IMR-90 (cell line): Measurements from ENCODE around the gene MX1. TPM values are rescaled to one million over a fixed set of nuclear protein-coding genes. Genes with fewer than 3 reads are reported as not detected.

Source experiments
- ATAC-seq: fragments of 200-7000 bp; cut with Tn5 transposase; 2 replicates; pipeline ENCODE4 v1.9.1; 2020; ENCODE audit warnings: low read depth, mild to moderate bottlenecking, moderate library complexity
- BruUV-seq: library from RNA; stranded (reverse); fragments of 400-500 nt; replicated peaks from 2 replicates; lab custom pipeline; 2021; lab: Mats Ljungman, UMichigan
- CTCF ChIA-PET: fragments of 300-600 bp; formaldehyde crosslinking; extraction: SDS; loops from one replicate; lab custom pipeline; 2021; ENCODE audit warnings: antibody characterized with exemption; lab: Yijun Ruan, JAX
- POLR2A ChIA-PET: fragments of 300-600 bp; sonication (Branson Sonifier 250); formaldehyde crosslinking; loops from one replicate; lab custom pipeline; 2022; ENCODE audit warnings: antibody characterized with exemption; ENCODE audit not compliant: unreplicated experiment; lab: Charles Lee
- DNase-seq: peaks from one replicate; pipeline ENCODE4 v3.0.0; 2013
- H2AFZ ChIP-seq: replicated peaks from 2 replicates; pipeline ENCODE3; 2013; ENCODE audit warnings: low read length, mild to moderate bottlenecking; ENCODE audit not compliant: poor library complexity
- H2AK5ac ChIP-seq: 2 replicates; pipeline ENCODE4 v1.6.1; 2013; ENCODE audit warnings: low read depth, low read length, inconsistent platforms
- H2AK9ac ChIP-seq: replicated peaks from 2 replicates; pipeline ENCODE3; 2013; ENCODE audit warnings: mild to moderate bottlenecking, low read depth, low read length, moderate library complexity; ENCODE audit not compliant: poor library complexity
- H2BK120ac ChIP-seq: 2 replicates; pipeline ENCODE4 v1.6.1; 2013; ENCODE audit warnings: low read depth, low read length, inconsistent platforms
- H2BK15ac ChIP-seq: 3 replicates; pipeline ENCODE4 v1.6.1; 2013; ENCODE audit warnings: low read depth, low read length, inconsistent platforms
- H2BK20ac ChIP-seq: 2 replicates; pipeline ENCODE4 v1.6.1; 2013; ENCODE audit warnings: low read depth, mild to moderate bottlenecking, inconsistent platforms, low read length, moderate library complexity
- H2BK5ac ChIP-seq: 2 replicates; pipeline ENCODE4 v1.6.1; 2013; ENCODE audit warnings: mild to moderate bottlenecking, low read depth, low read length, inconsistent platforms; ENCODE audit not compliant: poor library complexity, severe bottlenecking
- H3K14ac ChIP-seq: replicated peaks from 2 replicates; pipeline ENCODE4 v1.6.1; 2013; ENCODE audit warnings: low read depth, low read length, inconsistent platforms
- H3K18ac ChIP-seq: 2 replicates; pipeline ENCODE4 v1.6.1; 2013; ENCODE audit warnings: low read depth, low read length, control low read depth
- H3K23ac ChIP-seq: 2 replicates; pipeline ENCODE4 v1.6.1; 2013; ENCODE audit warnings: low read depth, low read length, inconsistent platforms
- H3K27ac ChIP-seq: 2 replicates; pipeline ENCODE4 v1.5.1; 2013; ENCODE audit warnings: mild to moderate bottlenecking, control low read depth, low read length; ENCODE audit not compliant: insufficient read depth
- H3K27me3 ChIP-seq: 2 replicates; pipeline ENCODE4 v1.6.1; 2013; ENCODE audit warnings: low read length; ENCODE audit not compliant: control insufficient read depth, insufficient read depth
- H3K36me3 ChIP-seq: 2 replicates; pipeline ENCODE4 v1.6.1; 2013; ENCODE audit warnings: low read length, mixed read lengths; ENCODE audit not compliant: control insufficient read depth, insufficient read depth
- H3K4ac ChIP-seq: 2 replicates; pipeline ENCODE4 v1.6.1; 2013; ENCODE audit warnings: low read depth, low read length, inconsistent platforms
- H3K4me1 ChIP-seq: 2 replicates; pipeline ENCODE4 v1.6.1; 2013; ENCODE audit warnings: low read length, mixed read lengths; ENCODE audit not compliant: control insufficient read depth, insufficient read depth
- H3K4me2 ChIP-seq: 2 replicates; pipeline ENCODE4 v1.6.1; 2013; ENCODE audit warnings: low read depth, mild to moderate bottlenecking, control low read depth, low read length, moderate library complexity
- H3K4me3 ChIP-seq: 2 replicates; pipeline ENCODE4 v1.5.1; 2013; ENCODE audit warnings: low read depth, mild to moderate bottlenecking, control low read depth, low read length, moderate library complexity; ENCODE audit not compliant: insufficient read depth
- H3K56ac ChIP-seq: 2 replicates; pipeline ENCODE4 v1.6.1; 2013; ENCODE audit warnings: low read length, inconsistent platforms; ENCODE audit not compliant: insufficient read depth; ENCODE audit errors: extremely low read depth
- H3K79me1 ChIP-seq, 2 experiments: 2 replicates each; pipeline ENCODE4 v1.6.1; 2013; ENCODE audit warnings: low read length in 2 of 2, inconsistent platforms in 1 of 2, low read depth in 1 of 2
- H3K9ac ChIP-seq: 2 replicates; pipeline ENCODE4 v1.6.1; 2013; ENCODE audit warnings: low read depth, low read length, control low read depth
- H3K9me1 ChIP-seq: 2 replicates; pipeline ENCODE4 v1.6.1; 2013; ENCODE audit warnings: low read length, inconsistent platforms; ENCODE audit not compliant: insufficient read depth
- H3K9me3 ChIP-seq: 2 replicates; pipeline ENCODE4 v1.6.1; 2013; ENCODE audit warnings: low read length; ENCODE audit not compliant: control insufficient read depth, insufficient read depth
- H4K20me1 ChIP-seq: 2 replicates; pipeline ENCODE4 v1.6.1; 2013; ENCODE audit warnings: low read length, inconsistent platforms; ENCODE audit not compliant: insufficient read depth
- H4K5ac ChIP-seq: 2 replicates; pipeline ENCODE4 v1.6.1; 2013; ENCODE audit warnings: mild to moderate bottlenecking, low read depth, low read length, control low read depth
- H4K8ac ChIP-seq, 2 experiments: 2 replicates each; pipeline ENCODE4 v1.6.1; 2013; ENCODE audit warnings: low read depth in 2 of 2, low read length in 2 of 2, control low read depth in 1 of 2, inconsistent platforms in 1 of 2
- H4K91ac ChIP-seq: 2 replicates; pipeline ENCODE4 v1.6.1; 2013; ENCODE audit warnings: low read depth, low read length, inconsistent platforms; ENCODE audit not compliant: insufficient read depth
- BHLHE40 ChIP-seq: fragments of 150-350 bp; IDR thresholded peaks from 2 replicates; pipeline ENCODE4 v1.6.1; 2016; ENCODE audit warnings: mild to moderate bottlenecking, low read depth, low read length
- CEBPB ChIP-seq: IDR thresholded peaks from 2 replicates; pipeline ENCODE4 v1.6.1; 2012; ENCODE audit warnings: low read depth, low read length, improper control_type of control experiment
- CTCF ChIP-seq: conservative IDR thresholded peaks from 2 replicates; pipeline ENCODE4 v1.5.1; 2012; ENCODE audit warnings: mild to moderate bottlenecking, low read depth, low read length, improper control_type of control experiment
- FOS ChIP-seq: fragments of 150-350 bp; IDR thresholded peaks from 2 replicates; pipeline ENCODE4 v1.6.1; 2016; ENCODE audit warnings: low read depth, low read length
- MAFK ChIP-seq: IDR thresholded peaks from 2 replicates; pipeline ENCODE4 v1.6.1; 2012; ENCODE audit warnings: low read depth, low read length, improper control_type of control experiment
- MAZ ChIP-seq: IDR thresholded peaks from 2 replicates; pipeline ENCODE4 v1.6.1; 2012; ENCODE audit warnings: low read depth, mild to moderate bottlenecking, low read length, improper control_type of control experiment, moderate library complexity, borderline replicate concordance
- MXI1 ChIP-seq: IDR thresholded peaks from 2 replicates; pipeline ENCODE4 v1.6.1; 2012; ENCODE audit warnings: low read depth, mild to moderate bottlenecking, low read length, moderate library complexity, borderline replicate concordance
- NFE2L2 ChIP-seq: fragments of 150-350 bp; IDR thresholded peaks from 2 replicates; pipeline ENCODE4 v1.6.1; 2016; ENCODE audit warnings: low read depth, mild to moderate bottlenecking, low read length
- POLR2A ChIP-seq: IDR thresholded peaks from 2 replicates; pipeline ENCODE4 v1.6.1; 2012; ENCODE audit warnings: mild to moderate bottlenecking, low read depth, low read length
- RCOR1 ChIP-seq: IDR thresholded peaks from 2 replicates; pipeline ENCODE4 v1.6.1; 2012; ENCODE audit warnings: mild to moderate bottlenecking, low read length, improper control_type of control experiment; ENCODE audit not compliant: insufficient replicate concordance
- SMC3 ChIP-seq: fragments of 150-350 bp; IDR thresholded peaks from 2 replicates; pipeline ENCODE4 v1.6.1; 2016; ENCODE audit warnings: low read depth, mild to moderate bottlenecking, antibody characterized with exemption, low read length, moderate library complexity
- WGBS, 2 experiments: methylation state at CpG; one replicate each; pipeline versions ENCODE4 v1.1.5 to v1.1.7; 2013; ENCODE audit warnings: missing lambda C conversion rate in 2 of 2; ENCODE audit not compliant: insufficient read length in 1 of 2; ENCODE audit errors: extremely low coverage in 2 of 2; 5-methylcytosine and 5-hydroxymethylcytosine counted together
- dilution Hi-C: fragments of 300-500 bp; cut with HindIII; formaldehyde crosslinking; loops from one replicate; pipeline ENCODE4 v1.14.3; 2018; ENCODE audit warnings: low sequenced_read_pairs; ENCODE audit not compliant: unreplicated experiment
- in situ Hi-C: fragments of 300-500 bp; cut with MboI; formaldehyde crosslinking; loops from 3 replicates; pipeline ENCODE4 v1.14.3; 2019; ENCODE audit warnings: low sequenced_read_pairs, inconsistent platforms, mixed read lengths
- intact Hi-C: fragments of 100-400 bp; cut with micrococcal nuclease; formaldehyde crosslinking; loops from 2 replicates; pipeline ENCODE4 v1.10.0; 2022
- polyA plus RNA-seq, 3 experiments: library from polyadenylated mRNA; depleted of rRNA; stranded (reverse); fragments of >200 nt; gene quantifications; 2 replicates each; pipeline ENCODE4 v1.2.3, GENCODE V29; 2012; ENCODE audit warnings: low replicate concordance in 1 of 3
- total RNA-seq: library from RNA; depleted of rRNA; stranded (reverse); fragments of >200 nt; gene quantifications from 2 replicates; pipeline ENCODE4 v1.2.3, GENCODE V29; 2012
- TF ChIP-seq, protein P1 (sequence below): fragments of 150-350 bp; IDR thresholded peaks from 2 replicates; pipeline ENCODE4 v1.6.1; 2017; ENCODE audit warnings: mild to moderate bottlenecking, antibody characterized with exemption, low read length, low read depth
- TF ChIP-seq, protein P2 (sequence below): fragments of 150-350 bp; IDR thresholded peaks from 2 replicates; pipeline ENCODE4 v1.6.1; 2016; ENCODE audit warnings: low read depth, mild to moderate bottlenecking, low read length, moderate library complexity, borderline replicate concordance

Gene MX1
- total and polyA plus RNA-seq, 2 of the 4 experiments (the other 2 are of a cell fraction): 1.0 to 2.5 TPM

GRCh38 chr21:41460578-41461527 is 34.8 kb downstream of the MX1 start:
- peak; percentile 97 for ATAC-seq
- in situ Hi-C loops: loop anchor here (5.0 kb wide), 1 partner anchor 174 kb away; no protein-coding TSS in a partner anchor
- TF ChIP-seq CEBPB (no peak), MAZ (no peak), RCOR1 (no peak), FOS (no peak), MAFK (no peak), POLR2A (no peak), MXI1 (0 out of 2 replicates have a peak, but pooled peaks have one; percentile 18), SMC3 (peak; percentile 82), NFE2L2 (no peak), BHLHE40 (peak; percentile 20; the same call in 1 of the 2 replicates), CTCF (peak; percentile 73)
- TF ChIP-seq, protein P1, sequence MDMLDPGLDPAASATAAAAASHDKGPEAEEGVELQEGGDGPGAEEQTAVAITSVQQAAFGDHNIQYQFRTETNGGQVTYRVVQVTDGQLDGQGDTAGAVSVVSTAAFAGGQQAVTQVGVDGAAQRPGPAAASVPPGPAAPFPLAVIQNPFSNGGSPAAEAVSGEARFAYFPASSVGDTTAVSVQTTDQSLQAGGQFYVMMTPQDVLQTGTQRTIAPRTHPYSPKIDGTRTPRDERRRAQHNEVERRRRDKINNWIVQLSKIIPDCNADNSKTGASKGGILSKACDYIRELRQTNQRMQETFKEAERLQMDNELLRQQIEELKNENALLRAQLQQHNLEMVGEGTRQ: peak; percentile 40; the same call in 1 of the 2 replicates
- TF ChIP-seq, protein P2, sequence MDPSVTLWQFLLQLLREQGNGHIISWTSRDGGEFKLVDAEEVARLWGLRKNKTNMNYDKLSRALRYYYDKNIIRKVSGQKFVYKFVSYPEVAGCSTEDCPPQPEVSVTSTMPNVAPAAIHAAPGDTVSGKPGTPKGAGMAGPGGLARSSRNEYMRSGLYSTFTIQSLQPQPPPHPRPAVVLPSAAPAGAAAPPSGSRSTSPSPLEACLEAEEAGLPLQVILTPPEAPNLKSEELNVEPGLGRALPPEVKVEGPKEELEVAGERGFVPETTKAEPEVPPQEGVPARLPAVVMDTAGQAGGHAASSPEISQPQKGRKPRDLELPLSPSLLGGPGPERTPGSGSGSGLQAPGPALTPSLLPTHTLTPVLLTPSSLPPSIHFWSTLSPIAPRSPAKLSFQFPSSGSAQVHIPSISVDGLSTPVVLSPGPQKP: no peak

More at GRCh38 chr21:41460578-41461527, 34.8 kb downstream of the MX1 start:
- no peak overlapping the region for H3K14ac ChIP-seq
- BruUV-seq: no TSS peak
- H3K27ac ChIP-seq: no peak overlapping the region
- H3K36me3 ChIP-seq: no peaks in the 10 kb centered on the region
- H2AK9ac ChIP-seq: no peak overlapping the region
- H4K8ac ChIP-seq: no peak overlapping the region
- H2BK20ac ChIP-seq: no peak overlapping the region
- no peak overlapping the region for H3K9ac ChIP-seq
- no peak overlapping the region for H2AK5ac ChIP-seq
- H3K4me3 ChIP-seq: no peak overlapping the region
- H2AFZ ChIP-seq: no peak overlapping the region
- H3K4me2 ChIP-seq: no peak overlapping the region
- no peaks in the 10 kb centered on the region for H3K9me1 ChIP-seq
- WGBS, 2 experiments: 28% methylated on average over 4 of the region's 17 CpGs; no CpG with 5 or more reads in 1 of the 2 experiments
- H3K79me1 ChIP-seq: no peaks in the 10 kb centered on the region
- no peak overlapping the region for H3K23ac ChIP-seq
- H2BK15ac ChIP-seq: no peak overlapping the region
- H4K91ac ChIP-seq: no peak overlapping the region
- H3K27me3 ChIP-seq: no peaks in the 10 kb centered on the region
- H4K20me1 ChIP-seq: no peaks in the 10 kb centered on the region
- H2BK120ac ChIP-seq: no peak overlapping the region
- H3K18ac ChIP-seq: no peak overlapping the region
- intact Hi-C loops (loop anchor here (1.0 to 2.0 kb wide), 3 partner anchors 178 to 356 kb away; no protein-coding TSS in a partner anchor), dilution Hi-C loops (no loop called here)
- H3K4ac ChIP-seq: no peak overlapping the region
- no peaks in the 10 kb centered on the region for H3K9me3 ChIP-seq
- no peak overlapping the region for H2BK5ac ChIP-seq
- peak; percentile 72 for DNase-seq
- ChIA-PET POLR2A (no interaction called here), CTCF (interaction anchor here (1.2 kb wide), 1 partner anchor 178 kb away, joined by 15 read pairs; no protein-coding TSS in a partner anchor)
- no peak overlapping the region for H3K56ac ChIP-seq
- H4K5ac ChIP-seq: no peak overlapping the region
- no peaks in the 10 kb centered on the region for H3K4me1 ChIP-seq
